Heart left ventricle (tissue), 13 donors: ENCODE measurements around the gene MYO10.
"Not testable (repeated sequence)": the region's sequence is repeated elsewhere in the genome, so short reads cannot be mapped to it uniquely, and the experiment has no call there.

ENCODE experiments used
- CTCF ChIP-seq, 12 donors: fragments of 200-600 bp; sonication (generic) in 4 of 12; IDR thresholded peaks; one replicate each; pipeline versions ENCODE4 v1.5.0 to v1.8.0; 2018 to 2022; ENCODE audit warnings: antibody characterized with exemption in 12 of 12, mild to moderate bottlenecking in 5 of 12
- POLR2A ChIP-seq, 2 donors: fragments of 450-650 bp; IDR thresholded peaks; one replicate each; pipeline ENCODE4 v1.6.1; 2017; ENCODE audit warnings: antibody characterized with exemption in 2 of 2, mild to moderate bottlenecking in 2 of 2, moderate library complexity in 2 of 2
- donor health status: ischemic (EF 13 %, LVEDD 7.1; RV severe dilation, severe dysfunction).
- donor health status: DM: no; HTN: yes; CAD: no.
- donor health status: DM: no; HTN: no; CAD: no.
- donor health status: ischemic (EF 25% LVEDD 6.9; RV normal size, moderate dysfunction).
- donor health status: ischemic (EF 25% LVEDD 5.7; RV mildly dilated, moderate dysfunction).
- donor health status: ischemic (EF 35%, LVEDD 5.7; RV mildly dilated, moderate dysfunction).
- donor health status: nonischemic (EF 11% LVEDD 7.7; RV severe dilation, severe dysfunction).
- donor health status: DM: yes; HTN: yes; CAD: no.
- donor health status: PGD.
- donor health status: ischemic (EF 29% LVEDD 5.4; RV normal size, mild dysfunction).
- donor health status: nonischemic (EF 23%, LVEDD 6.1; RV moderate dilation, normal function).

- TF ChIP-seq CTCF, POLR2A (IDR thresholded peaks at IDR 0.05): not testable (repeated sequence)
Observed at GRCh38 chr5:16985304-16985703, 49.2 kb upstream of the MYO10 start.
